ENCODE measurements around the gene LRRC49. TPM values are rescaled to one million over a fixed set of nuclear protein-coding genes. Genes with fewer than 3 reads are reported as not detected.

Gene LRRC49
- total and polyA plus RNA-seq, 11 donors = 13.3 to 123 (median 60.3) TPM

GRCh38 chr15:71005895-71006294 is 113.3 kb downstream of the LRRC49 start:
- peaks cover 0 to 5% (median 0%) of the 10 kb centered on the region in 12 donors for H3K9me3 ChIP-seq
- WGBS, 4 donors = 62 to 78% (median 72%) methylated on average over 1 of the region's 1 CpG
- ATAC-seq (no peak), DNase-seq (no peak)
- H3K27ac ChIP-seq = no peak overlapping the region
- TF ChIP-seq, protein P1, sequence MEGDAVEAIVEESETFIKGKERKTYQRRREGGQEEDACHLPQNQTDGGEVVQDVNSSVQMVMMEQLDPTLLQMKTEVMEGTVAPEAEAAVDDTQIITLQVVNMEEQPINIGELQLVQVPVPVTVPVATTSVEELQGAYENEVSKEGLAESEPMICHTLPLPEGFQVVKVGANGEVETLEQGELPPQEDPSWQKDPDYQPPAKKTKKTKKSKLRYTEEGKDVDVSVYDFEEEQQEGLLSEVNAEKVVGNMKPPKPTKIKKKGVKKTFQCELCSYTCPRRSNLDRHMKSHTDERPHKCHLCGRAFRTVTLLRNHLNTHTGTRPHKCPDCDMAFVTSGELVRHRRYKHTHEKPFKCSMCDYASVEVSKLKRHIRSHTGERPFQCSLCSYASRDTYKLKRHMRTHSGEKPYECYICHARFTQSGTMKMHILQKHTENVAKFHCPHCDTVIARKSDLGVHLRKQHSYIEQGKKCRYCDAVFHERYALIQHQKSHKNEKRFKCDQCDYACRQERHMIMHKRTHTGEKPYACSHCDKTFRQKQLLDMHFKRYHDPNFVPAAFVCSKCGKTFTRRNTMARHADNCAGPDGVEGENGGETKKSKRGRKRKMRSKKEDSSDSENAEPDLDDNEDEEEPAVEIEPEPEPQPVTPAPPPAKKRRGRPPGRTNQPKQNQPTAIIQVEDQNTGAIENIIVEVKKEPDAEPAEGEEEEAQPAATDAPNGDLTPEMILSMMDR (IDR thresholded peaks at IDR 0.05) = no peak
- TF ChIP-seq POLR2A (IDR thresholded peaks at IDR 0.05) = no peak
- peaks cover 0 to 5% (median 0%) of the 10 kb centered on the region in 12 donors for H3K4me1 ChIP-seq
- no peaks in the 10 kb centered on the region for H3K27me3 ChIP-seq
- no peak overlapping the region for H3K4me3 ChIP-seq
- peaks cover 0 to 4% (median 0%) of the 10 kb centered on the region in 9 donors for H3K36me3 ChIP-seq
- intact Hi-C loops (cut with DNase I) = loop anchor here in 1 of 10 donors (10.0 kb wide), 1 partner anchor 111 kb away; the partner anchor contains the start of genes LRRC49 and THAP10

DNA sequence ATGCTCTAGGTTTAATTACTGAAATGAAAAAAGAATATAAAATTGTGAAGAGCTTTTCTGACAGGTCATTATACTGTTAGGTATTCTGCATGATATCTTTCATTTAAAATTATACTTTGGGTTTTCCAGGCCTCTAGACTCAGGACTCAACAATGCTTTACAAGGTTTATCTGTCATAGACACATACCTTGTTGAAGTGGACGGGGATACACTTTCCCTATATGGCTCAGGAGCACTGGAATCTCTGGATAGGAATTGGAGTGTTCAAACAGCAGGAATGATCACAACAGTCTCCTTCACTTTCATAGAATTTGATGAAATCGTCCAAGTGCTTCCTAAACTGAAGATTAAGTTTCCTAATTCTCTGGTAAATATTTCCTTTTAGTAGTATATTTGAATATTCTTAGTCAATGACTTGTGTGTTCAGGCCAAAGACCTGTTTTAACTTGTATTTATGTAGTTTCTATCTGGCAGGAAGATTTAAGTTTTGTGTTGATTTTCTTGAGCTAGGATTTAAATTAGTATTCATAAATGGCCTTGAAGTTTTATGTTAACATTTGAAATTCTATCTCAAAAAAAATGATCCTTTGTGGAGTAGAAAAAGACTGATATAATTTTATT is 115.7 kb downstream of the LRRC49 start:
- intact Hi-C loops (cut with DNase I) = loop anchor here in 1 of 10 donors (10.0 kb wide), 1 partner anchor 114 kb away; the partner anchor contains the start of genes LRRC49 and THAP10
- Histone ChIP-seq H3K9me3 (peaks cover 0 to 5% (median 0%) of the 10 kb centered on the region in 12 donors), H3K36me3 (peaks cover 0 to 10% (median 0%) of the 10 kb centered on the region in 9 donors), H3K4me3 (peak overlapping the region in 11 of 12 donors; percentile 9 to 56 (median 47)), H3K27ac (peak overlapping the region in 11 of 12 donors; percentile 15 to 73 (median 64)), H3K27me3 (no peaks in the 10 kb centered on the region), H3K4me1 (peaks cover 0 to 11% (median 0%) of the 10 kb centered on the region in 12 donors)
- TF ChIP-seq, protein P1 (IDR thresholded peaks at IDR 0.05) = no peak
- TF ChIP-seq POLR2A (IDR thresholded peaks at IDR 0.05) = no peak
- DNase-seq = no peak
- peak in 3 of 4 donors; percentile 65 to 86 (median 66) for ATAC-seq
- 40 to 49% (median 45%) methylated on average over 2 of the region's 2 CpGs for WGBS, 4 donors

DNA sequence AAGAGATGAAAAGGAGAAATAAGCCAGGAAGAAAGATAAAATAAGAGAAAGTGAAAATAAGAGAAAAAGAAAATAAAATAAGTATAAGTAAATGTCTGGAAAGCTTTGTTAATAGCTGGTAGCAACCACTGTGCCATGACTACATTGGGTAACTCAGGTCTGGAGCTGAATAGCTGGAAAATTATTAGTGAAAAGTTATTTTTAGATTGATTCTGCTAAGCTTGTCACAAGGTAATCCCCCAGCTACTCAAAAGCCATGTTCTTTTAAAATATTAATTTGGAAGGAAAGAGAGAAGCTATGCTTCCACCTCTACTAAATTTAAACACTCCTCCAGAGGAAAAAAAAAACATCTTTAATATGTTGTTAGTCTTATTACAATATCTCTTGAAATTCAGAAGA is 117.8 kb downstream of the LRRC49 start:
- Histone ChIP-seq H3K4me3 (peak overlapping the region in 7 of 12 donors; percentile 46 to 56 (median 50)), H3K27me3 (no peaks in the 10 kb centered on the region), H3K9me3 (no peaks in the 10 kb centered on the region), H3K36me3 (peaks cover 0 to 26% (median 0%) of the 10 kb centered on the region in 9 donors), H3K27ac (peak overlapping the region in 8 of 12 donors; percentile 20 to 73 (median 60)), H3K4me1 (peaks cover 0 to 11% (median 0%) of the 10 kb centered on the region in 12 donors)
- TF ChIP-seq POLR2A (IDR thresholded peaks at IDR 0.05) = no peak
- TF ChIP-seq, protein P1 (IDR thresholded peaks at IDR 0.05) = no peak
- intact Hi-C loops (cut with DNase I) = loop anchor here in 9 of 10 donors (2.0 to 10.0 kb wide), 8 partner anchors 92 to 432 kb away; partner anchors contain the start of genes LRRC49 (in 2 of the 9) and THAP10 (in 2 of the 9)
- DNase-seq (no peak), ATAC-seq (peak in 2 of 4 donors; percentile 44 to 60)

- WGBS, 4 donors = 41 to 69% (median 50%) methylated on average over 2 of the region's 2 CpGs
- no peaks in the 10 kb centered on the region for H3K9me3 ChIP-seq
- TF ChIP-seq POLR2A (IDR thresholded peaks at IDR 0.05) = no peak
- TF ChIP-seq, protein P1 (IDR thresholded peaks at IDR 0.05) = no peak
- ATAC-seq = peak in 3 of 4 donors; percentile 8 to 44 (median 18)
- no peak for DNase-seq
- H3K27ac ChIP-seq = peak overlapping the region in 8 of 12 donors; percentile 20 to 73 (median 60)
- H3K36me3 ChIP-seq = peaks cover 0 to 32% (median 0%) of the 10 kb centered on the region in 9 donors
- peak overlapping the region in 7 of 12 donors; percentile 15 to 56 (median 50) for H3K4me3 ChIP-seq
- intact Hi-C loops (cut with DNase I) = loop anchor here in 9 of 10 donors (1.0 to 10.0 kb wide), 9 partner anchors 91 to 431 kb away; partner anchors contain the start of genes LRRC49 (in 2 of the 9) and THAP10 (in 2 of the 9)
- H3K27me3 ChIP-seq = no peaks in the 10 kb centered on the region
- peaks cover 0 to 11% (median 0%) of the 10 kb centered on the region in 12 donors for H3K4me1 ChIP-seq
Measured at GRCh38 chr15:71010997-71011396, 118.4 kb downstream of the LRRC49 start.

All from heart left ventricle (tissue), 16 donors.